Measurements from ENCODE around the gene C2CD4A.
"Not testable (repeated sequence)": the region's sequence is repeated elsewhere in the genome, so short reads cannot be mapped to it uniquely, and the experiment has no call there.

The C2CD4A gene

GRCh38 chr15:62066663-62067447 is at the start of gene C2CD4A:
TSS of gene C2CD4A (plus strand) at chr15:62066977. CDS start at chr15:62067614, 637 bp downstream.
- in situ Hi-C loops (cut with MboI; ENCODE audit: low sequenced_read_pairs) = no loop called here

- in situ Hi-C loops (cut with MboI; ENCODE audit: low sequenced_read_pairs) = no loop called here
Measured at GRCh38 chr15:62020576-62021160, 46.1 kb upstream of the C2CD4A start.

- in situ Hi-C loops (cut with MboI; ENCODE audit: low sequenced_read_pairs) = no loop called here
Measured at GRCh38 chr15:62021991-62022600, 44.7 kb upstream of the C2CD4A start.

GRCh38 chr15:62026487-62027262 is 40.1 kb upstream of the C2CD4A start:
- in situ Hi-C loops (cut with MboI; ENCODE audit: low sequenced_read_pairs) = no loop called here

GRCh38 chr15:62027263-62027565 is 39.6 kb upstream of the C2CD4A start:
- in situ Hi-C loops (cut with MboI; ENCODE audit: low sequenced_read_pairs) = no loop called here

- in situ Hi-C loops (cut with MboI; ENCODE audit: low sequenced_read_pairs) = no loop called here
Measured at GRCh38 chr15:62027916-62028315, 38.9 kb upstream of the C2CD4A start.

- in situ Hi-C loops (cut with MboI; ENCODE audit: low sequenced_read_pairs) = no loop called here
Measured at GRCh38 chr15:62035256-62035924, 31.4 kb upstream of the C2CD4A start.

GRCh38 chr15:62046078-62046743 is 20.6 kb upstream of the C2CD4A start:
- in situ Hi-C loops (cut with MboI; ENCODE audit: low sequenced_read_pairs) = no loop called here

GRCh38 chr15:62047282-62047827 is 19.4 kb upstream of the C2CD4A start:
- in situ Hi-C loops (cut with MboI; ENCODE audit: low sequenced_read_pairs) = no loop called here

GRCh38 chr15:62048254-62048653 is 18.5 kb upstream of the C2CD4A start:
- in situ Hi-C loops (cut with MboI; ENCODE audit: low sequenced_read_pairs) = not testable (repeated sequence)

- in situ Hi-C loops (cut with MboI; ENCODE audit: low sequenced_read_pairs) = no loop called here
Measured at GRCh38 chr15:62050115-62050514, 16.7 kb upstream of the C2CD4A start.

- in situ Hi-C loops (cut with MboI; ENCODE audit: low sequenced_read_pairs) = no loop called here
Measured at GRCh38 chr15:62051166-62051565, 15.6 kb upstream of the C2CD4A start.

- in situ Hi-C loops (cut with MboI; ENCODE audit: low sequenced_read_pairs) = no loop called here
Measured at GRCh38 chr15:62052713-62053112, 14.1 kb upstream of the C2CD4A start.

GRCh38 chr15:62053439-62054085 is 13.2 kb upstream of the C2CD4A start:
- in situ Hi-C loops (cut with MboI; ENCODE audit: low sequenced_read_pairs) = no loop called here

- in situ Hi-C loops (cut with MboI; ENCODE audit: low sequenced_read_pairs) = no loop called here
Measured at GRCh38 chr15:62054979-62055378, 11.8 kb upstream of the C2CD4A start.

GRCh38 chr15:62057341-62057980 is 9.3 kb upstream of the C2CD4A start:
- in situ Hi-C loops (cut with MboI; ENCODE audit: low sequenced_read_pairs) = no loop called here

- in situ Hi-C loops (cut with MboI; ENCODE audit: low sequenced_read_pairs) = no loop called here
Measured at GRCh38 chr15:62058327-62059028, 8.3 kb upstream of the C2CD4A start.

GRCh38 chr15:62059108-62059815 is 7.5 kb upstream of the C2CD4A start:
- in situ Hi-C loops (cut with MboI; ENCODE audit: low sequenced_read_pairs) = no loop called here

Data from HL-60/S4 treated with retinoic acid at 250 ng/mL for 4 days and 3 days (cell line).